ENCODE measurements around the gene TJP2.
A peak's percentile ranks its signal among the peaks of the same experiment; 100 is the strongest.

Gene TJP2

DNA sequence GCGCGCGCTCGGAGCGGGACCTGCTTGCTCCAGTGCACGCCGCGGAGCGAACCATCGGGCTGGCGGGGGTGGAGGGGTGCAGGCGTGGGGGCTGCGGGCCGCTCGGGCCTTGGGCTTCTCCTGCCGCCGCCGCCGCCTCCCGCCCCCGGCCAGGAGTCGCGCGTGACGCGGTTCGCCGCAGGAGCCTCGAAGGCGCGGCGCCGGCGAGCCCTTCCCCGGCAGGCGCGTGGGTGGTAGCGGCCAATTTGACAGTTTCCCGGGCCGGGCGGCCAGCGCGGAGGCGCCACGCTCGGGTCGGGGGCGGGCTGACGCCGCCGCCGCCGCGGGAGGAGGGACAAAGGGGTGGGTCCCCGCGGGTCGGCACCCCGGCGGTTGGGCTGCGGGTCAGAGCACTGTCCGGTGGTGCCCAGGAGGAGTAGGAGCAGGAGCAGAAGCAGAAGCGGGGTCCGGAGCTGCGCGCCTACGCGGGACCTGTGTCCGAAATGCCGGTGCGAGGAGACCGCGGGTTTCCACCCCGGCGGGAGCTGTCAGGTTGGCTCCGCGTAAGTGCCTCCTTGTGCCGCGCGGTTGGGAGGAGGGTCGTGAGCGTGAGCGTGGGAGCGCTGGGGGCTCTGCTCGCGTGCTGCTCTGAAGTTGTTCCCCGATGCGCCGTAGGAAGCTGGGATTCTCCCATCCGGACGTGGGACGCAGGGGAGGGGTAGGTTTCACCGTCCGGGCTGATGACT lies at the start of gene TJP2:
Gene TJP2, plus strand, starts transcription at position 387 of the 725 bp plus-strand sequence. Its CDS starts 96 bp downstream, at position 483.
- peak; percentile 38 for DNase-seq

DNA sequence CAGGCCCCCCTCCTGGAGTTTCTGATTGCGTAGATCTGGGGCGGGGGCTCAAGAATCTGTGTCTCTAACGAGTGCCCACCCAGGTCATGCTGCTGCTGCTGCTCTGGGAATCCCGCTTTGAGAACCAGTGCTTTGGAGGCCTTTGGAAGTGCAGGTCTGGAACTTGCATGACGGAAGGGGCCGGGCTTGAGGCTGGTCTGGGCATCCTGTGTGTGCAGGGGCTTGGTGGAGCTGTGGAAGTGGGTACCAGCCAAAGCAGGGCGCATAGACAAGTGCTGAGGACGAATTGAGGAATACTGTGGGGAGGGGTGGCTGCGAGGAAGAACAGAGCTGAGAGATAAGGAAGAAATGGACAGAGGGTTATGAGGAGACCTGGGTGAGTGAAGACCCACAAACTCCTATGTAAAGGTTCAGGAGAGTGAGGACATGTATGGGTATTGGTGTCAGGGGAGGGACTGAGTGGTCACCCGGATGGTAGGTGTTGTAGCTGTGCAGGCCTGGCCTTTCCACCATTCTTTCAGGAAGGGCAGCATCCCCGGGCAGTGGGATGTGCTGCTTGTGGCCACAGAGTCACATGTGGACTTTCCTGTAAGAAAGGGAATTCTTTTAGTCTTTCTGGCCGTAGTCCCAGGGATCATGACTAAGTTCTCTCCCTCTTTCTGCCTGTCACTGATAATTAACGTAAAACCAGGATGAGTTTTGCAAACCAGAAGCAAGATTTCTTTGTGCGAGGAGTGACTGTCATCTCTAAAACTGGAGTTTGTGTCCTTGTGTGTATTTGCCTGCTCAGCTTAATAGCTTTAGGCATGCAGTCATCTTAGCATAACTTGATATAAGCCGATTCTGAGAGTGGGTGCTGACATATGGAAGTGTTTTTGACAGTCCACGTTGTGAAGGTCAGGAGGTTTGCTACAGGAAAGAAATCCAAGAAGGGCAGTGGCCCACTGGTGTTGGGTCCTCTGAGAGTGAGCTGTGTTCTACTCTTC lies 43.3 kb upstream of the TJP2 start:
- DNase-seq = no peak

DNA sequence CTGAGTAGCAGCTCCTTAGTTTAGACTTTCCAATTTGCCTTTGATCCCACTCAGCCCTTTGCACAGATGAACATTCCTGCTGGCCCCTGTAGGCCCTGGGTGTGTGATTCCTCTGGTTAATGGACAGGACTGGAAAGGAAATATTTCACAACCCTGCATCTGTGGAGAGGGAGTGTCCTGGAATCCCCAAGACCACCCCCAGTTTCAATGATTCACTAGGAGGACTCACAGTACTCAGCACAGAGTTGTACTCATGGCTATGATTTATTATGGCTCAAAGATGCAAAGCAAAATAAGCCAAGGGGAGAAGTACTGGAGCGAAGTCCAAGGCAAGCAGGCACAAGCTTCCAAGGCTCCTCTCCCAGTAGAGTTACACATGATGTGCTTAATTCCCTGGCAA lies 42.4 kb upstream of the TJP2 start:
- no peak for DNase-seq

DNA sequence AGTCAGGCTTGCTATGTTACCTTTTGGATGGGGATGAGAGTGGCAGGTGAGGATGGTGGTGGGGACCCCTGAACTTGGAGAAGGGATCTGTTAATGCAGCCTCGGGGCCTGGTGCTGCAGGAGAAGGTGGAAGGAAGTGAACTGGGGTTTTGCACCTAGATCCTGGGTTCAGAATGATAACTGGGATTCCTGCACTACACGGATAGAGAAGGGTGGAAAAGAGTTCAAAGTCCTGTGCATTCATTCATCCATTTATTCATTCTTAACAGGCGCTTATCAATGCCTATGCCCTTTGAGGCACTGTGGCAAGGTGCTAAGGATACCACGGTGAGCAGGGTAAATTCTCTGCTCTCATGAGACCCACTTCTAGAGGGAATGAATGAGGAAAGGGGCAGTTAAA lies 41.7 kb upstream of the TJP2 start:
- no peak for DNase-seq

DNA sequence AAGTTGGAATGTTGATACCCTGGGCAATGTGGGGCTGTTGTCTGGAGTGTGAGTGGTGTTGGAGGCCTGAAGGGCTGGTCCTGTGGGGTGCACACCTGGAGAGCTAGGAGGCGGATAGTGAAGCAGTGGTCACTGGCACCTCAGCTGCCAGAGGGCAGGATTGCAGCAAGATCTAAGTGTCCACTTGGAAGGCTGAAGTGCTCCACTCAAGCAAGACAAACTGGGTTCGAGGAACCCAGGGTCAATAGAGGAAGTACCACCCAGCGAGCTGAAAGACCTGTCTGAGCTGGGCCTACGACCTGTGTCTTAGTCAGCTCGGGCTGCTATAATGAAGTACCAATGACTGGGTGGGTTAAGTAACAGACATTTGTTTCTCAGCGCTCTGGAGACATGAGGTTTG lies 39.7 kb upstream of the TJP2 start:
- no peak for DNase-seq

DNA sequence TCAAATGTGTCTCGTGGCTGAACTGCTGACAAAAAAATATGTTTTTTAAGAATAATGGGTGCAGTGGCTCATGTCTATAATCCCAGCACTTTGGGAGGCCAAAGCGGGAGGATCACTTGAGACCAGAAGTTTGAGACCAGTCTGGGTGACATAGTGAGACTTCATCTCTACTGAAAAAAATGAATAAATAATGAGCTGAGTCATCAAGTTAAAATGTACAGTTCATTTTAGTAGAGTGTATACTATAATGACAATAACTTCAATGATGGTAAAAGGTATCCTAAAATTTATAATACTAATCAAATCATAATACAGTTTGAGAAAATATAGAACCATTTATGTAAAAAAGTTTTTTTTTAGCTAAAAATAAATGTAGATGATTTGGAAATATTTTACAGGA lies 37.9 kb upstream of the TJP2 start:
- DNase-seq = no peak

DNA sequence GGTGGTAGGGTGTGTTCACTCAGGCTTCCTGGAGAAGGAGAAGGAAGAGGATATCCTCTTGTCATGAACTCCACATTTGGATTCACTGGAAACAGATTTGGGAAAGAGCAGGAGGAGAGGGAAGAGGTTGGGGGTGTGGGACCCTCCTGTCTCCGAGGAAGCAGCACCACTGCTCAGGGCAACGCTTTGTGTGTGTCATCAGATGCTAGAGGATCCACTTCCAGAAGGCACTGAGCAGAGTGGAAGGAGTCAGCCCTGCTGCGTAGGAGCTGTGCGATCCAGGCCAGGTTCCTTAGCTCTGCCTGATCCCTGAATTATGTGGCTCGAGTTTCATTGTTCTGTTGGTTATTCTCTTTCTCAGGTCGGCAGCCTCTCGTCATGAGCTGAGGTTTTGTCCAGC lies 37.3 kb upstream of the TJP2 start:
- DNase-seq = no peak

DNA sequence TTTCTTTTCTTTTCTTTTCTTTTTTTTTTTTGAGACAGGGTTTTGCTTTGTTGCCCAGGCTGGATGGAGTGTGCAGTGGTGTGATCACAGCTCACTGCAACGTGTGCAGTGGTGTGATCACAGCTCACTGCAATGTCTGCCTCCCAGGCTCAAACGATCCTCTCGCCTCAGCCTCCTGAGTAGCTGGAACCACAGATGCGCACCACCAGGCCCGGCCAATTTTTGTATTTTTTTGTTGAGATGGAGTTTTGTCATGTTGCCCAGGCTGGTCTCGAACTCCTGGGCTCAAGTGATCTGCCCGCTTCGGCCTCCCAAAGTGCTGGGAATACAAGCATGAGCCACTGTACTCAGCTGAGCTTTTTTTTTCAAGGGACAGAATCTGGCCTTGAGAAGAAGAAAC lies 36.8 kb upstream of the TJP2 start:
- no peak for DNase-seq

DNA sequence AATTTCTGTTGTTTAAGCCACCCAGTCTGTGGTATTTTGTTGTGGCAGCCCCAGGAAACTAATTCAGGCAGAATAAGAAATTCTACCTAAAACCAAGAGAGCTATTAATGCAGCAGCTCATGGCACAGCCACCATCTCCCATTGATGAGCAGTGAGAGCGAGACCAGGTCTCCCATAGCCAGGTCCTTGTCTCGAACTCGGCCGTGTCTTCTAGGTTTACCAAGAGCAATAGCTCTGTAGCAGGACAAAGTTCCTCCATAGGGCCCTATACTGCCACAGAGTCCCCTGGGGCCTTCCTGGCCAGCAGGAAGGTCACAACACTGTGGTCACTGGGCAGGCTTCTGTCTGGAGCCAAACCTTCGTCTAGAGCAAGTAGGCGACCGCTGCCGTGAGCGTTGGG lies 34.5 kb upstream of the TJP2 start:
- no peak for DNase-seq

DNA sequence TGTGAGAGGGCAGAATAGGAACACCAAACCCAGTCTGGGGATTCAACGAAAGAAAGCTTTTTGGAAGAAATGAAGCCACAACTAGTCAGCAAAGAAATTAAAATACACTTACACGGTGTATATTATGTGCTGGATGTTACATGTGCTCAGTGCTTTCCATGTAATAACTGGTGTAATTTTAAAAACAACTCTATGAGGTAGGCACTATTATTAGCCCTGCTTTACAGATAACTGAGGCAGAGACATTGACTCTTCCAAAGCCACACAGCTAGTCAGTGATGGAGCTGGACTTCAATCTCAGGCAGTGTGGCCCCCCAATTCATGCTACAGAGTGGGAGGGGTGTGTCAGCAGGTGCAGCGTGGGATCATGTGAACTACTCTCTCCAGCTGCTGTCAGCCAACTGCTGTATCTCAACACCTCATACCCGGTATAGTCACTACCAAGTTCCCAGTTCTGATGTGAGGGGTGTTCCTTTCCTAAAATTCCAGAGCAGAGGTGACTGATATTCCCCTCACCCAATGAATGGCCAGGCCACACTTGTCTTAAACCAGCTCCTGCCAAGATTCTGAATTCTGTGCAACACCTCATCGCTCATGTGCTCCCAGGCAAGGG lies 33.8 kb upstream of the TJP2 start:
- DNase-seq = no peak

DNA sequence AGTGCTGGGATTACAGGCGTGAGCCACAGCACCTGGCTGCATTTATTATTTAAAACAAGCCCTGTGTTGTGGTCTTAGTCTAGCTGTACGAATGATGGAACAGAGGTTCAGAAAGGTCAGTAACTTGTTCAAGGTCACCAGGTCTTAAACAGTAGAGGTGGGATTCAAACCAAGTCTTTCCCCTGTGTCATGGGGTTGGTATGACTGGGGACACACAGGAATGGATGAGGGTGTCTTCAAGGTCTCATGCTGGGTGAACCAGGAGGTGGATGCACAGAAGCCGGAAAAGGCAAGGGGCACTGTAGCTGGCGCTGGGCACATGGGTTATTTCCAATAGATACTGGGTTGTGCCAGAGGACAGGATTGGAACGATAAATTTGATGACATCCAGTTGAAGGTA lies 32.2 kb upstream of the TJP2 start:
- DNase-seq = no peak

DNA sequence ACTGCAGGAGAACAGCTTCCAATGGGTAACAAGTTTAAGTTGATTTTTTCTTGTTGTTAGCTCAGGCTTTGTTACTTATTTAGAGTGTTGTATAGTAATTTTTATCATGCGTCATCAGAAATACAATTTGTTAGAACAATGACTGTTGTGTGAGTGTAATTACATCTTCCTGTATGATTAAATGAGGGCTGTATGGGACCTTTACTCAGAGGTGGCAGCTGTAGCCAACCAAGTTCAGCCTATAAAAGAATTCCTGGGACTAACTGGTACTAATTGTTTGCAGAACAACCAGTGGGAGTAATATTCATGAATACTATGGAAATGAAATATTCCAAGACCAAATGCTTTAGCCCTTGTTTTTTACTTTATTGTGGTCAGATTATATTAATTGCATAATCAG lies 30.8 kb upstream of the TJP2 start:
- no peak for DNase-seq

DNA sequence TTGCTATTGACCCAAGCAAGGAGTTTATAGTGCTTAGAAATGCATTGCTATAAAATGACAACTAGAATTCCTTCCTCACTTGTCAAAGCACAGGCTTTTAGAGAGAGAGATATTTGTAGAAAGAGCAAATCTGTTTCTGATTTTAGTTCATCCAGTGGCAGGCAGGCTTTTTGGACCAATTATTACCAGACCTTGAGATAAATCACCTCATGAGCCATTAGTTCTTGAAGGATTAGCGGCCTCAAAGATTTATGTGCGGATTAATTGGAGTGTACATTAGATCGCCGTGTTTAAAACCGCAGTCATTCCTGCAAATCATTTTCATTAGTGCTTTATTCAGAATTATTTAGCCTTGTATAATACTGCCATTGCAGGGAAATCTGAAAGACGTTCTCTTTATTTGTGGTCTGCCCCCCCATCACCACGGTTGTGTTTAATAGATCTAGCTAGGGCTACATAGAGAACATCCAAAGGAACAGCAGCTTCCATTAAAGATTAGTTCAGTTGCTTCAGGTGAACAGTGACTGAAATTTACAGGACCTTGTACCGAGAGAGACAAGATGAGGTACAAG lies 28.8 kb upstream of the TJP2 start:
- no peak for DNase-seq

DNA sequence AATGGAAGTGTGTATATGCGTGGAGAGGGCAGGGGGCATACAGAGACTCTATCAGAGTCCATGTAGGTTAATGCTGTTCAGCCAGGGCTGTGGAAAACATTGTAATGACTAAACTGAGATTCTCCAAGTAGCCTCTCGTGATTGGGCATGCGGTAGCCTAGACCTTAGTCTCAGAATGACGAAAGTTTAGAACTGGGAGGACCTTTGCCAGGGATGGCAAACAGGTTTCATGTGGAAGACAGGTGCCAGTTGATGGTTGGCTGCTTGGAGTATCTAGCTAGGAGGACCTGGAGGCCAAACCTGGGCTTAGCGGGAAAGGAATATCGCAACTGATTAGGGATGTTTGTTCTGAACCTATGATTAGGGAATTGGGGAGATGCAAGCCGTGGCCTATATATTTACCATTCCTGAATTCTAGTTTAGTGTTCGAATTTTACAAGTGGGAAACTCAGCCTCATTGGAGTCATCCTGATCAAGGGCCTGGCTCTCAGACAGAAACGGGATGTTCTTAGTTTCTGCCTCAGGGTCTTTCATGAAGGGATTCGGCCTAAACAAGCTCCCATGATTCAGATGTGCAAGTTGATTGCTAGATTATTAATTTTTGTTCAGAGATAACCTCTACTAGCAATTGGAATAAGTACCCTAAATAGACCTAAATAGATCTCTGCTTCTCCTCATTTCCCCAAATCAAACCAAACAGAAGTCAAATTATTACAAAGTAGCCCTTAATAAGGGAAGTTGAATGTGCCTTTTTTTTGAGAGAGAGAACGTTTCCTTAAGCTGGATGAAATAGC lies 26.8 kb upstream of the TJP2 start:
- no peak for DNase-seq

DNA sequence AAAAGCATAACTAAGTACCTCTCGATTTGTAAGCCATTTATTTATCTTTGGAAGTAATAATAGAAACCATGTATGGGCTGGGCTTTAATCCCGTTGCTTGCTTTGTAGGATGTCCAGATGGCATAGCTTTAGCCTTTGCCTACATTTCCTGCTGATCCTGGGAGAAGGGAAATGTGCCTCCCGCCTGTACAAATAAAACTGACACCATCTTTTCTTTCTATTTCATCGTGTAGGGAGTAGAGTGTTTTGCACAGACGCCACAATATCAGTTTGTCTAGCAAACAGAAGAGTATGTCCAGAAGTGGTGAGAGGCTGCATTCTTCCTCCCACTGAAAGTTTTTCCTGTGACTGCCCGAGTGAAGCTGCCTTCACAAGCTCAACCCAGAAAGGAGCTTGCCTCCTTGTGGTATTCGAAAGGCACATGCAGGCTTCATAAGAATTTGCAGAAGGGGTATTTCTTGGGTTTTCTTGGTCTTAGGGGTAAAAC lies 24.7 kb upstream of the TJP2 start:
- no peak for DNase-seq

DNA sequence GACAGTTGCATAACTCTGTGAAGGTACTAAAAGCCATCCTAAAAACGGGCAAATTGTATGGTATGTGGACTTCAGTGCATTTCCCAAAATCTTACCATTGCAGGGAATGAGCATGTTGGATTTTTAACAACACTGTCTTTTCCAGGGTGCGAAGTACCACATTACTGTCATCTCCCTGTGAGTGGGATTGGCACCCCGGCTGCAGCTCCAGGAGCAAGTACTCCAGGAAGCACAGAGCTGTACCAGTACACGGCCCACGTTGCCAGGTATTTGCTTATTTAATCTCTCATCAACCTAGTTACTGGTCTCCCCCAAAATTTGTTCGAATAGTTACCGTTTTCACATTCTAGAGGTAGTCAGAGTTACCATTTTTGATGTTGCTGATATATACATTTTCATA lies 22.6 kb upstream of the TJP2 start:
- DNase-seq = no peak

DNA sequence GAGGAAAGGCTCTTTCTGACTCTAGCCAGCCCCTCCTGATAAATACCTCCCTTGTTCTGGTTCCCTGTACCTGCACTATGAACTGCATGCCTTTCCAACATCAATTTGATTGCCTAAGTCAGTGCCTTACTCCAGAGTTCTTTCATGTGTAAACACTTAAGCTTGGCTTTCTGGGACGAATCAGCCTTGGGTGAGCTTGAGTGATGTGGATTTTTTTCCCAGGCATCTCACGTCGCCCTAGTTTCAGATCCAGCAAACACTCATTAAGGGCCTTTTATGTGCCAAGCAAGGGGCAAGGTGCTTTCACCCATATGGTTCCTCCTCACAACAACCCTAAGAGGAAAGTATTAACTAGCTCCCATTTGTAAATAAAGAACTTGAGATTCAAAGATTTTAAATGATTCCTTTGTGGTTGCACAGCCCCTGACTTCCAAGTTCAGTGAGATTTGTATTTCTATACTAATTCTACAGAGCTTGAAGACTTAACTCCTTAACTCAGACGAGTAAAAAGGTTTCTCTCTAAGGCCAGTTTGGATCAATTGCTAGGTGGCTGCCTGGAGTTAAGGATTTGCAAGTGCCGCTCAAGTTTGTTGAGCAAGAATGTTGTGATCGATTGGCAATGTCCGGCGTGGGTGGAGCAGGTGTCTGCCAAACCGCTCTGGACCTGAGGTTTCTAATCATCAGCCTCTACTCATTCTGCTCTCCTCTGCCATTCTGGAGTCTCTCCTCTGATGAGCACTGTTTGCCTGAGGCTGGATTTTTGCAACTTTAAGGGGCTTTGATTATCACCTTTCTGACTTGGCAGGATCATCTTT lies 20.2 kb upstream of the TJP2 start:
- no peak for DNase-seq

DNA sequence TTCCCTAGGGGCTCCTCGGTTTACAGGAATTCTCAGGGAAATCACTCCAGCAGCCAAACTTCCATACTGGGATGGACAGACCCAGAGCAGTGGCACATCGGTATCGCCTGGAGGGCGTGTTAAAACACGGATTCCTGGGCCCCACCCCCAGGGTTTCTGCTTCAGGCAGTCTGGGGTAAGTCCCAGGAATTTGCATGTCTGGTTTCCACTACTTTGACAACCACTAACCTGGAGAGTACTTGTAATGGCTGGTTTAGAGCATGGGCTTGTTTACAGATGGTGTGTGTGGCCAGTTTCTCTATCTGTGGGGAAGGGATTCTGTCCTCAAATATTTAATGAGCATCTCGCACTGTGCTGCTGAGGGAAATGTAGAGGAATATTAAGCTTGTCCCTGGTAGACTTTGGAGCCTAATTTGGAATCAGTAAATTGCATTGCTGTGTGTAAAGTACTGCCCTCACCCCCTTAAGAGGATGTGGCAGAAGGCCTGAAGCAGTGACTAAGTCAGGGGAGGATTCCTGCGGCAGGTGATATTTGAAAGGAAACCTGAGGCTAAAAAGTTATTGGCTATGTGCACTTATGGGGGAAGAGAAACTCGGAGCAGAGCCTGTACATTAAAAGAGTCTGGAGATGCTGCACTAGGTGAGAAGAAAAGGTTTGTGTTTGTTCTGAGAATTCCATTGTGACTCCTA lies 18.6 kb upstream of the TJP2 start:
- DNase-seq = no peak

DNA sequence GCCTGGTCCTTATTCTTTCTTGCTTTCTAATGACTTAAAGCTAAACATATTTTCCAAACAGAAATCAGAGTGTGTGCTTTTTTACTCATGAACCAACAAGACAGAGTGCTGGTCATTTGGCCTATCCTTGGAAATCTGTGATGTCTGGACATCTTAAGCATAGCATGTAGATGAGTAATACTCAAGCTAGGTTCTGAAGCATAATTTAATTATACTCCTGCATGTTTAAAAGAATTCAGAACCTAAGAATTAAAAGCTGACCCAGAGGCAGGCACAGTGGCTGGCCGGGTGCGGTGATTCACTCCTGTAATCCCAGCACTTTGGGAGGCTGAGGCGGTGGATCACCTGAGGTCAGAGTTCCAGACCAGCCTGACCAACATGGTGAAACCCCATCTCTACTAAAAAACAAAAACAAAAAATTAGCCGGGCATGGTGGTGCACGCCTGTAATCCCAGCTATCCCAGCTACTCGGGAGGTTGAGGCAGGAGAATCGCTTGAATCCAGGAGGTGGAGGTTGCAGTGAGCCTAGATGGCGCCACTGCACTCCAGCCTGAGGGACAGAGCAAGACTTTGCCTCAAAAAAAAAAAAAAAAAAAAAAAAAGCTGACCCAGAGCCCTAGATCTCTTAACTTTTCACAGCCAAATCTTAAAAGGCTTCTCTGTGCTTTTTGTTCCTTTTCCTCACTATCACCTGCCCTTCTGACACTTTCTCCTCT lies 16.2 kb upstream of the TJP2 start:
- no peak for DNase-seq

DNA sequence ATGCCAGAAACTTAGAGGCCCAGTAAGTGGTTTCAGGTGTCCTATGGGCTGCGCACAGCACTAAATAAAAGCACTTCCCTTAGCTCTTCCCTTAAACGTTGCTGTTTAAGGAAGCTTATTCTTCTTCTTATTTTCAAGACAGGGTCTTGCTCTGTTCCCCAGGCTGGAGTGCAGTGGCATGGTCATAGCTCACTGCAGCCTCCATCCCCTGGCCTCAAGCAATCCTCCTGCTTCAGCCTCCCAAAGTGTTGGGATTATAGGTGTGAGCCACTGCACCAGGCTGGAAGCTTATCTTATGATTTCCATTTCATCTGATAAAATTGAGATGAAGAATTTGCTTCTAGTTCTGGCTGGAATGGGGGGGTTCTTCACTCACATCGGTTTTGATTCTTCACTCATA lies 15.6 kb upstream of the TJP2 start:
- no peak for DNase-seq
